T-helper 2 cell (primary cell): ENCODE data around the gene DHX30.
"Not testable (repeated sequence)": the region's sequence is repeated elsewhere in the genome, so short reads cannot be mapped to it uniquely, and the experiment has no call there.

ENCODE experiments used
- DNase-seq, 5 experiments: peaks; one replicate each; pipeline versions ENCODE4 v3.0.0 to v3.0.0-alpha.2; 2012 to 2022
- total RNA-seq, 2 donors: gene quantifications; one replicate each; lab custom pipeline; 2026; lab: John Stamatoyannopoulos, UW

DHX30 gene, protein sequence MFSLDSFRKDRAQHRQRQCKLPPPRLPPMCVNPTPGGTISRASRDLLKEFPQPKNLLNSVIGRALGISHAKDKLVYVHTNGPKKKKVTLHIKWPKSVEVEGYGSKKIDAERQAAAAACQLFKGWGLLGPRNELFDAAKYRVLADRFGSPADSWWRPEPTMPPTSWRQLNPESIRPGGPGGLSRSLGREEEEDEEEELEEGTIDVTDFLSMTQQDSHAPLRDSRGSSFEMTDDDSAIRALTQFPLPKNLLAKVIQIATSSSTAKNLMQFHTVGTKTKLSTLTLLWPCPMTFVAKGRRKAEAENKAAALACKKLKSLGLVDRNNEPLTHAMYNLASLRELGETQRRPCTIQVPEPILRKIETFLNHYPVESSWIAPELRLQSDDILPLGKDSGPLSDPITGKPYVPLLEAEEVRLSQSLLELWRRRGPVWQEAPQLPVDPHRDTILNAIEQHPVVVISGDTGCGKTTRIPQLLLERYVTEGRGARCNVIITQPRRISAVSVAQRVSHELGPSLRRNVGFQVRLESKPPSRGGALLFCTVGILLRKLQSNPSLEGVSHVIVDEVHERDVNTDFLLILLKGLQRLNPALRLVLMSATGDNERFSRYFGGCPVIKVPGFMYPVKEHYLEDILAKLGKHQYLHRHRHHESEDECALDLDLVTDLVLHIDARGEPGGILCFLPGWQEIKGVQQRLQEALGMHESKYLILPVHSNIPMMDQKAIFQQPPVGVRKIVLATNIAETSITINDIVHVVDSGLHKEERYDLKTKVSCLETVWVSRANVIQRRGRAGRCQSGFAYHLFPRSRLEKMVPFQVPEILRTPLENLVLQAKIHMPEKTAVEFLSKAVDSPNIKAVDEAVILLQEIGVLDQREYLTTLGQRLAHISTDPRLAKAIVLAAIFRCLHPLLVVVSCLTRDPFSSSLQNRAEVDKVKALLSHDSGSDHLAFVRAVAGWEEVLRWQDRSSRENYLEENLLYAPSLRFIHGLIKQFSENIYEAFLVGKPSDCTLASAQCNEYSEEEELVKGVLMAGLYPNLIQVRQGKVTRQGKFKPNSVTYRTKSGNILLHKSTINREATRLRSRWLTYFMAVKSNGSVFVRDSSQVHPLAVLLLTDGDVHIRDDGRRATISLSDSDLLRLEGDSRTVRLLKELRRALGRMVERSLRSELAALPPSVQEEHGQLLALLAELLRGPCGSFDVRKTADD
- total RNA-seq, result 92.0 to 93.0 reads per million in 2 donors

DNA sequence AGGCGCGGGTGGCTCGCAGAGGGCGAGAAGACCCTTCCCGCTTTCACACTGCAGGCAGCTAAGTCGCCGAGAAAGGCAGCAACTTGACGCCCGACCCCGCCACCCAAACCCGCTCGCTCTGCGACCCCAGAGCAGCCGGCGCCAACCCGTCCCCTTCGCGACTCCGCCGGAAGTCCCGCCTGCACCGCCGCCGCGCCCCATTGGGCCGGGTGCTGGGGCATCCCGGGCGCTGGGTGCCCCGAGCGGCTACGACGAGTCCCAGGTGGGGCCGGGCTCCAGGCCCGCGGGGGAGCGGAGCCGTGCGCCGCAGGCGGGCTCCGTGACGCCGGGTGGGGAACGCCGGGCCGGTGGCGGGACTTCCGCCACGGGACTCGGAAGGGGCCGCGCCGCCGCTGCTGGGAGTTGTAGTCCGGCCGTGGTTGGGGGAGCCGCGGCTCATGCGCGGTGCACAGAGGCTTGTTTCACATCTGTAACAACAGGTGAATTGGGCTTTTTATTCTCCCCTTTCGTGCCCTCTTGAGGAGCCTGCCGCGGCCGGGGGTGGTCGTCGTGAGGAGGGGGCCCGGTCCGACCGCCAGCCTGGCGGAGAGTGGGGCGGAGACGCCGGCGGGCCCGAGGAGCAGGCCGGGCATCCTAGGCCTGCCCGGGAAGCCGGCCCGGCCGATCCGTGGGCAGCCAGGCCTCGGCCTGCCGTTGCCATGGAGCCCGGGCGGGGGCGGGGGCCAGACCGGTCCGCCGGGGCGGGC lies at the start of gene DHX30:
Gene DHX30, plus strand, starts transcription at position 405 of the 746 bp plus-strand sequence. CDS start 7,546 bp downstream, outside the sequence.
- DNase-seq, result peak; percentile 77 to 88 (median 80)

DNA sequence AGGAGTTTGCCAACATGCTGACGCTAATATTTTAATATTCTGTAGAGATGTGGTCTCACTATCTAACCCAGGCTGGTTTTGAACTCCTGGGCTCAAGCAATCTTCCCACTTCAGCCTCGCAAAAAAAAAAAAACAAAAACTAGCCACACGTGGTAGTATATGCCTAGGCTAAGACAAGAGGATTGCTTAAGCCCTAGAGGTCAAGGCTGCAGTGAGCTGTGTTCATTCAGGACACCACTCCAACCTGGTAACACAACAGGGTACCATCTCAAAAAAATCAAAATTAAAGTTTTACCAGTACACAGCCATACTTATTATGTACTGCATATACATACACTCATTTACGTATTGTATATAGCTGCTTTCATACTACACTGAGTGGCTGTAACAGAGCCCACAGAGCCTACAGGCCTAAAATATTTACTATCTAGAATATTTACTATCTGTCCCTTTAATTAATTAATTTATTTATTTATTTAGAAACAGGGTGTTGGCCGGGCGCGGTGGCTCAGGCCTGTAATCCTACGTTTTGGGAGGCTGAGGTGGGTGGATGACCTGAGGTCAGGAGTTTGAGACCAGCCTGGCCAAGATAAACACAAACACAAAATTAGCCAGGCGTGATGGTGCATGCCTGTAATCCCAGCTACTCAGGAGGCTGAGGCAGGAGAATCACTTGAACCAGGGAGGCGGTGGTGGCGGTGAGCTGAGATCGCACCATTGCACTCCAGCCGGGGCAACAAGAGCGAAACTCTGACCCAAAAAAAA lies 44.5 kb upstream of the DHX30 start:
- DNase-seq, result no peak

DNA sequence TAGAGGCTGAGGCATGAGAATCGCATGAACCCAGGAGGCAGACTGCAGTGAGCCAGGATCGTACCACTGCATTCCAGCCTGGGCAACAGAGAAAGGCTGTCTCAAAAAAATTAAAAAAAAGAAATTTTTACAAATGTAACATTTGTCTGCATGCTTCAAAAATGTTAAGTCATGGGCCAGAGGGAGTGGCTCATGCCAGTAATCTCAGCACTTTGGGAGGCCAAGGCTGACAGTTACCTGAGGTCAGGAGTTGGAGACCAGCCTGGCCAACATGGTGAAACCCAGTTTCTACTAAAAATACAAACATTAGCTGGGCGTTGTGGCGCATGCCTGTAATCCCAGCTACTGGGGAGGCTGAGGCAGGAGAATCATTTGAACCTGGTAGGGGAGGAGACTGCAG lies 42.7 kb upstream of the DHX30 start:
- not testable (repeated sequence) for DNase-seq

DNA sequence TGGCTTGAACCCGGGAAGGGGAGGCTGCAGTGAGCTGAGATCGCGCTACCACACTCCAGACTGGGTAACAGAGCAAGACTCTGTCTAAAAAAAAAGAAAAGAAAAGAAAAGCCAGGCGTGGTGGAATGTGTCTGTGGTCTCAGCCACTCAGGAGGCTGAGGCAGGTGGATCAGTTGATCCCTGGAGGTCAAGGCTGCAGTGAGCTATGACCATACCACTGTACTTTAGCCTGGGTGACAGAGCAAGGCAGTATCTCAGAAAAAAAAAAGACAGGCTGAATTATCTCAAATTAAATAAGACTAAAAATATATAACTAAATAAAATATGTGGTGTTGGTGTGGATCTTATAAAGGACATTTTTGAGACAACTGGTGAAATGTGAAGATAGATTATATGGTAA lies 41.9 kb upstream of the DHX30 start:
- no peak for DNase-seq

DNA sequence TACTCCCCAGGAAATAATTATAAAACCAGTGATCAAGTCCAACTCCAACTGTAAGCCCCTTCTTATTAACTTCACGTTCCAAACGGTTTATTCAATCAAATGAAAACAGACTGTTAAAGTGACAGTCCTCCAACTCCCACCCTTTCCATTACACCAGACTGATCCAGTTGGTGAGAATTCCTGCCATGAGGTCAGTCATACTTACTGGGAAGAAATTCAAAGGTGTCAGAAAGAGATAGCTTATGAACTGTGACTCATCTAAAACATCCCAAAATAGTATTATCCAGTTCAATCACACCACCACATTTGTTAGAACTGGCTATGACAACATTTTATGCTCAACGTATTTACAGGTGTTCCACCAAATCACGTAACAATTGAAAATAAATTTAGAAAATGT lies 40.7 kb upstream of the DHX30 start:
- DNase-seq, result no peak

DNA sequence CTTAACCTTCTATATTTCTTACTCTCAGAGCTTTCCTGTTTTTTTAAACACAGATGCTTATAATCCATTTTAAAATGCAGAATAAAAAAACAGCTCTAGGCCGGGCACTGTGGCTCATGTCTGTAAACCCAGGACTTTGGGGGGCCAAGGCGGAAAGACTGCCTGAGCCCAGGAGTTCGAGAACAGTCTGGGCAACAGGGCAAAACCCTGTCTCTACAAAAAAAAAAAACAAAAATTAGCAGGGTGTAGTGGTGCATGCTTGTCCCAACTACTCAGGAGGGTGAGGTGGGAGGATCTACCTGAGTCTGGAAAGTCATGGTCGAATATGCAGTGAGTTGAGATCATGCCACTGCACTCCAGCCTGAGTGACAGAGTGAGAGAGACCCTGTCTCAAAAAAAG lies 36.8 kb upstream of the DHX30 start:
- no peak for DNase-seq

DNA sequence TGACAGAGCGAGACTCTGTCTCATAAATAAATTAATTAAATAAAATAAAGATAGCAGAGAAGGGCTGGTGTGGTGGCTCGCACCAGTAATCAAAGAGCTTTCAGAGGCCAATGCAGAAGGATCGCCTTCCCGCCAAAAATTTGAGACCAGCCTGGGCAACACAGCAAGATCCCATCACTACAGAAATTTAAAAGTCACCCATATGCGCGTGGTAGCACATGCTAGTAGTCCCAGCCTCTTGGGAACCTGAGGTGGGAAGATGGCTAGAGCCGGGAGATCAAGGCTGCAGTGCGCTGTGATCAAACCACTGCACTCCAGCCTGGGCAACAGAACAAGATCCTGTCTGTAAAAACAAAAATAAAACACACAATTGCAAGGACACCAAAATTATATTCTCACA lies 30.9 kb upstream of the DHX30 start:
- no peak for DNase-seq

DNA sequence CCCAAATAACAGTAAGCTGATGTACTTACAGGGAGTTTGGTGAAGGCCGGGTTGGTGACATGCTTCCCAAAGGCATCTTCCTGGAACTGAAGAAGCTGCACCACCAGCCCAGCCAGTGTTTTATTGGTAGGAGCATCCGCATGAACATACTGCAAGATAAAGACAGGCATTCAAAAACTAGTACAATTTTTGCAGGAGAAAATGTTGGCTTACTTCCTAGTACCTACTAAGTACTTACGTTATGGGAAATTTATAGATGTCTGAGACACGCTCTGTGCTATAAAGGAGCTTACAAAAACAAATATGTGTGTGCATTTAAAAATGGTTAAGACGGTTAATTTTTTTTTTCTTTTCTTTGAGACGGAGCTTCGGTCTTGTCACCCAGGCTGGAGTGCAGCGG lies 30.1 kb upstream of the DHX30 start:
- no peak for DNase-seq

DNA sequence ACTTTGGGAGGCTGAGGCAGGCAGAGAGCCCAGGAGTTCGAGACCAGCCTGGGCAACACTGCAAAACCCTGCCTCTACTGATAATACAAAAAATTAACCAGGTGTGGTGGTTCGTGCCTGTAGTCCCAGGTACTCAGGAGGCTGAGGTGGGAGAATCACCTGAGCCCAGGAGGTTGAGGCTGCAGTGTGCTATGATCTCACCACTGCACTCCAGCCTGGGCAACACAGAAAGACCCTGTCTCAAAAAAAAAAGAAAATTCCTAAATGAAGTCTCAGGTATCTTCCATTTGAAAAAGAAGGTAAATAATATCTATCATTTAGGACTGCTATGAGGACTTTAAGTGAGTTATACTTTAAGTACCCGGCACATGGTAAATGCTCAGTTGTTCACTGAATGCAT lies 24.2 kb upstream of the DHX30 start:
- DNase-seq, result no peak

DNA sequence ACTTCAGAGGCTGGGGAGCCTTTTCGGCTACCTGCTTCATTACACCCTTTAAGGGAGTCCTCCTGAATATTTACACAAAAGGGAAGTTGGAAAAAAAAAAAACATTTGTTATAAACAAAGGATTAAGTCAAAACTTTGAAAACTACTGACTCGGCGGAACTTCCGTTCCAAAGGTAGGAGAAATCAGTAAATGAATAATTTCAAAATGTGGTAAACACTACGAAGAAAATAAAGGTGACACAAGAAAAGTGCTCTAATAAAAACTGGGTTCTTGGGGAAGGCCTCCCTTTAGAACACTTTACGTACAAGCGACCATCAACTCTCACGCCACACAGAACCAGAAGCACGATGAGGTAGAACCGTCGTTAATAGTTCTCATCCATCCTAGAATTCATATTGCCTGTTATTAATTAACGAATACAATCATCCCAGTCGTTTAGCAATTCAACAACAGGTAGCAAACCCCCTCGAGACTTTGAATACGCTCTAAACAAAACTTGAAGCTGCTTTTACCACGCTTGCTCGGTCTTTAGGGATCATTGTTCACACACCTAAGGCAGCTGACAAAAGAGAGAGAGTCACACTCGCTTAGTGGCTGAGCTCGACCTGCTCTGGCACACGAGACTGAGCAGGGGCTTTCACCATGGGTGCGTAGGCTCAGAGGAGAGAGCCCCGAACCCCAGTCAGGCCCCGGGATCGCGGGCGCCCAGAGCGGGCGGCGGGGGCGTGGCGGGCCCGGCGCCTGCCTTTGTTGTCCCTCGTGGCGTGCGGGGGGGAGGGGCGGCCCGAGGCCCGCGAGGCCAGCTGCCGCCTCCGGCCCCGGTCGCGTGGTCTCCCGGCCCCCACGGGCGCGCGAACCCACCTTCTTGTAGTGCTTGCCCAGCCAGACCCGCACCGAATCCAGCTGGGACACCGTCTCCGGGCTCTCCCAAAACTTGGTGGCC lies 21.9 kb upstream of the DHX30 start:
- peak; percentile 39 to 68 (median 60) for DNase-seq

DNA sequence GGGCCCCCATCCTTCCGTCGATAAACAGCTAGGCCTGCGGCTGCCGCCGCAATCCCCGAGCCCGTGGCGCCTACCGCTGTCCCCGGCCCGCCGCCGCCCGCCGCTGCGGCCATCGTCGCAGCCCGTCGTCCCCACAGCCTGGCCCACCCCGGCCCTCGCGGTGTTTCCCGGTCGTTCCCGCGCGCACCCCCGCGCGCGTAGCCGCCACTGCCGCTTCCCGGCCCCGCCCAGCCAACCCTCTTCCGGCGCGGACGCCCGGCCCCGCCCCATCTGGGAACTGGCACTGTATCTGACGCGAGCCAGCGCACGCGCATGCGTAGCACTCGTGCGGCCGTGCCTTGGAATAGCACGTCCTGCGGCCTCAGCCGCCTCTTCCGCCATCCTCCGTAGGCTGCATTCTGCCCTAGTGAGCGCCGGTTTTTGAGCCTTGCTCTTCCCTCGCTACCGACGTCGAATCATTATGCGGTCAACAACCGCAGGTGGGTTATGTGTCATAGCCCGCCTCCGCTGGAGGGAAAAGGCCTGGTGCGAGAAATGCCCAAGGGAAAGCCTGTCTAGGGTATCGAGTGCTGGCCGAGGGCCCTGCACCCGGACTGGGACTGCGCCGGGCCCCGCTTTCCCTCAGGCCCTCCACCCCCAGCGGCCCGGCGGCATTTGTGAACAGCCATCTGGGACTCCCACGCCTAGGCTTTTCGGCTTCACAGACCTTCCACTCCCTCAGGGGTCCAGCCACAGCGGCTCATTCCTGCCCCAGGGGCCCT lies 21.1 kb upstream of the DHX30 start, which contains the start of gene SMARCC1:
Gene SMARCC1, minus strand, starts transcription at position 209 of the 761 bp plus-strand sequence. Its CDS starts 96 bp downstream, at position 113.
- DNase-seq, result peak; percentile 96 to 99 (median 97)

DNA sequence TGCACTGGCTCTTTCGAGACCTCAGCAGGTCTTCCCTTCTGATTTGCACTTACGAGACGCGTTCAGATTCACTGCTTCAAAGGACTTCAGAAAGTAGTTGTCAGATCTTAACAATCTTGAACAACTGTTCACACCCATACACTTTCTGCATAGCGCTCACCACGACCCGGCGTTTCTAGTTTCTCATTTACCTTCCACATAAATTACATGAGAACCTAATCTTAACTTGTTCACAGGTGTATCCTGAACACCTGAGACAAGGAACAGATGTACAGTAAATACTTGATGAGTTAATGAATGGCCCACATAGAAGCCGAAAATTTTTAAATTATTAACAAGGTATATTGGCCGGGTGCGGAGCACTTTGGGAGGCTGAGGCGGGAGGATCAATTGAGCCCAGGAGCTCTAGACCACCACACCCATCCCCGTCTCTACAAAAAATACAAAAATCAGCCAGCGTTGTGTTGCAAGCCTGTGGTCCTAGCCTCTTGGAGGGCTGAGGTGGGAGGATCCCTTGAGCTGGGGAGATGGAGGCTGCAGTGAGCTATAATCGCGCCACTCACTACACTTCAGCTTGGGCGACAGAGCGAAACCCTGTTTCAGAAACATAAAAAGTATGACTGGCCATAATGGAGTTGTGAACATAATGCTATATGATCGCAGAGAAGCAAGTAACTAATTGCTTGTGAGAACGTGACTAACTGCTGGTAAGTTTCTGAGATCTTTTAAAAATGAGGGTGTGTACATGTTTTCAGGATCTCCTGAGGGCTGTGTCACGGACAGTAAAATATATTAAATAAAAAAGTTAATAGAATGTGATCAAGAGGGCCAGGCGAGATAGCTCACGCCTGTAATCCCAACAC lies 20.3 kb upstream of the DHX30 start:
- peak in 1 of 5 experiments; percentile 59 for DNase-seq

DNA sequence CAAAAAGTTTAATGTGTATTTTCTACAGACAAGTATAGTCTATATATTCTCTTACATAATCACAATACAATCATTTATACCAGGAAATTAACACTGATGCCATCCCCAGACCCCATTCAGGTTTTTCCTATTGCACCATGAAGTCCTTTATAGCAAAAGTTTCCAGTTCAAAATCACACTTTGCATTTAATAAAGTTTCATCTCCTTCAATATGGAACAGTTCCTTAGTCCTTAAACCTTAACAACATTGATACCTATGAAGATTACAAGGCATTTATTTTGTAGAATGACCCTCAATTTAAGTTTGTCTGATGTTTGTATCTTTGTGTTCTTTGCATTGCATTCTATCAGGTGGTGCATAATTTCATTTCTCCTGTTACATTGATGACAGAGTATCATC lies 19.3 kb upstream of the DHX30 start:
- no peak for DNase-seq

DNA sequence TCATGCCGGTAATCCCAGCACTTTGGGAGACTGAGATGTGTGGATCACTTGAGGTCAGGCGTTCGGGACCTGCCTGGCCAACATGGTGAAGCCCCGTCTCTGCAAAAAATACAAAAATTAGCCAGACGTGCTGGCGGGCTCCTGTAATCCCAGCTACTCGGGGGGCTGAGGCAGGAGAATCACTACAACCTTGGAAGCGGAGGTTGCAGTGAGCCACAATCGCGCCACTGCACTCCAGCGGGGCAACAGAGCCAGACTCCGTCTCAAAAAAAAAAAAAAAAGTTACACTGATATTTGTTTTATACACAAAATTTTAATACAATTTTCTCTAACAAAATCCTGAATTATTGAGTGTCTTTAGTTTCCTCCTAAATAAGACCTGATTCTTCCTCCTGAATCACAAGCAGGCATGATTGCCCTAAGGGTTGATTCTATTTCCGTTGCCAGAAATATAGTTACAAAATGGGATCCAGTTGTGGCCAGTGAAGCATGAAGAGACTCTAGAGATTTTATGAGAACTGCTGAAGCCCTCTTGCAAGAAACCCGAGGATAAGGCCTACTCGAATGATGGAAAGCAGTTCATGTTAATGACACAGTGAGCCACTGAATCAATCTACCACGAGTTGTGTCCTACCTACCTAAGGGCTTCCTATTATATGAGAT lies 11.6 kb upstream of the DHX30 start:
- DNase-seq, result no peak

DNA sequence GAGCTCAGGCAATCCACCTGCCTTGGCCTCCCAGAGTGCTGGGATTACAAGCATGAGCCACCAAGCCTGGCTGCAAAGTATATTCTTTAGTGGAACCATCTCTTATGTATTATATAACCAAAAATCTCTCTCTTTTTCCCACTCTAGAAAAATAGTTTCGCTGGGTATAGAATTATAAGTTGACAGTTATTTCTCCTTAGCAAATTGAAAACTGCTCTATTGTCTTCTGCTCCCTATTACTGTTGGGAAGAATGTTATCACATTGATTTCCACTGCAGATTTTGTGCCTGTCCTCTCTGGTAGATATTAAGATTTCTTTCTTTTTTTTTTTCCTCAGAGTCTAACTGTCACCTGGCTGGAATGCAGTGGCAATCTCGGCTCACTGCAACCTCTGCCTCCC lies 10.2 kb upstream of the DHX30 start:
- no peak for DNase-seq

DNA sequence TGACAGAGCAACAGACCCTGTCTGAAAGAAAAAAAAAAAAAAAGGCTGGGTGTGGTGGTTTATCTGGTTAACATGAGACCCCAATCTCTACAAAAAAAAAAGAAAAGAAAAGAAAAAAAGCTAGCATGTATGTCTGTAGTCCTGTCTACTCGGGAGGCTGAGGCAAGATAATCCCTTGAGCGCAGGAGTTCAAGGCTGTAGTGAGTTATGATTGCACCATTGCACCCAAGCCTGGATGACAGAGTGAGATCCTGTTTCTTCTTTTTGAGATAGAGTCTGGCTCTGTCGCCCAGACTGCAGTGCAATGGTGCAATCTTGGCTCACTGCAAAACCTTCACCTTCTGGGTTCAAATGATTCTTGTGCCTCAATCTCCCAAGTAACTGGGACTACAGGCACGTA lies 8.4 kb upstream of the DHX30 start:
- no peak for DNase-seq

DNA sequence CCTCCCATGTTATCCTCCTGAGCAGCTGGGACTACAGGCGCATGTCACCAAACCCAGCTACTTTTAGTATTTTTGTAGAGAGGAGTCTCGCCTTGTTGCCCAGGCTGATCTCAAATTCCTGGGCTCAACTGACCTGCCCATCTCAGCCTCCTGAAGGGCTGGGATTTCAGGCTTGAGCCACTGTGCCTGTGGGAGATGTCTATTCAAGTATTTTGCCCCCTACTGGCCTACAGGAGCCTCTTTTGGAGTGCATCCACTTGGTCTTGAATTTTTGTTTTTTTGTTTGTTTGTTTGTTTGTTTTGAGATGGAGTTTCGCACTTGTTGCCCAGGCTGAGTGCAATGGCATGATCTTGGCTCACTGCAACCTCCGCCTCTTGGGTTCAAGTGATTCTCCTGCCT lies 3.2 kb upstream of the DHX30 start:
- DNase-seq, result peak in 1 of 5 experiments; percentile 22
